HEK293 (cell line): ENCODE data around the gene GUCY1A2.

ENCODE experiments used
- KLF10 ChIP-seq: fragments of 450-650 bp; IDR thresholded peaks from 2 replicates; pipeline ENCODE4 v1.5.1; 2018; ENCODE audit warnings: missing biosample characterization, mild to moderate bottlenecking, missing genetic modification characterization
- MZF1 ChIP-seq: fragments of 450-650 bp; formaldehyde crosslinking; IDR thresholded peaks from 2 replicates; pipeline ENCODE4 v1.5.1; 2017; ENCODE audit warnings: missing biosample characterization, missing genetic modification characterization, borderline replicate concordance
- SP7 ChIP-seq: fragments of 450-650 bp; formaldehyde crosslinking; IDR thresholded peaks from 2 replicates; pipeline ENCODE4 v1.5.1; 2016; ENCODE audit warnings: missing biosample characterization, missing genetic modification characterization
- ZBTB17 ChIP-seq: fragments of 450-650 bp; formaldehyde crosslinking; IDR thresholded peaks from 2 replicates; pipeline ENCODE4 v1.5.1; 2016; ENCODE audit warnings: missing biosample characterization, missing genetic modification characterization
- ZBTB20 ChIP-seq: fragments of 450-650 bp; formaldehyde crosslinking; IDR thresholded peaks from 2 replicates; pipeline ENCODE4 v1.5.1; 2016; ENCODE audit warnings: missing biosample characterization, missing genetic modification characterization
- ZBTB8A ChIP-seq: fragments of 450-650 bp; formaldehyde crosslinking; IDR thresholded peaks from 2 replicates; pipeline ENCODE4 v1.5.1; 2016; ENCODE audit warnings: missing biosample characterization, missing genetic modification characterization
- ZFP3 ChIP-seq: fragments of 450-650 bp; formaldehyde crosslinking; IDR thresholded peaks from 2 replicates; pipeline ENCODE4 v1.5.1; 2016; ENCODE audit warnings: low read depth, missing biosample characterization, missing genetic modification characterization
- ZNF112 ChIP-seq: fragments of 450-650 bp; formaldehyde crosslinking; IDR thresholded peaks from 2 replicates; pipeline ENCODE4 v1.5.0; 2017; ENCODE audit warnings: missing biosample characterization, missing genetic modification characterization
- ZNF114 ChIP-seq: fragments of 450-650 bp; formaldehyde crosslinking; IDR thresholded peaks from 2 replicates; pipeline ENCODE4 v1.5.0; 2017; ENCODE audit warnings: missing biosample characterization, missing genetic modification characterization
- ZNF133 ChIP-seq: fragments of 450-650 bp; formaldehyde crosslinking; IDR thresholded peaks from 2 replicates; pipeline ENCODE4 v1.5.1; 2016; ENCODE audit warnings: missing biosample characterization, missing genetic modification characterization
- ZNF155 ChIP-seq: fragments of 450-650 bp; formaldehyde crosslinking; IDR thresholded peaks from 2 replicates; pipeline ENCODE4 v1.5.1; 2016; ENCODE audit warnings: missing biosample characterization, missing genetic modification characterization
- ZNF302 ChIP-seq: fragments of 450-650 bp; formaldehyde crosslinking; IDR thresholded peaks from 2 replicates; pipeline ENCODE4 v1.5.1; 2016; ENCODE audit warnings: missing biosample characterization, missing genetic modification characterization, low read depth
- ZNF354C ChIP-seq: fragments of 450-650 bp; formaldehyde crosslinking; IDR thresholded peaks from 2 replicates; pipeline ENCODE4 v1.5.1; 2016; ENCODE audit warnings: missing biosample characterization, missing genetic modification characterization, low read depth, borderline replicate concordance
- ZNF433 ChIP-seq: fragments of 450-650 bp; formaldehyde crosslinking; IDR thresholded peaks from 2 replicates; pipeline ENCODE4 v1.5.1; 2016; ENCODE audit warnings: missing biosample characterization, missing genetic modification characterization, low read depth
- ZNF549 ChIP-seq: fragments of 450-650 bp; IDR thresholded peaks from 2 replicates; pipeline ENCODE4 v1.5.1; 2018; ENCODE audit warnings: missing biosample characterization, missing genetic modification characterization, mild to moderate bottlenecking, inconsistent platforms, moderate library complexity
- ZNF585B ChIP-seq: fragments of 450-650 bp; formaldehyde crosslinking; IDR thresholded peaks from 2 replicates; pipeline ENCODE4 v1.5.1; 2016; ENCODE audit warnings: missing biosample characterization, missing genetic modification characterization
- ZNF600 ChIP-seq: fragments of 450-650 bp; formaldehyde crosslinking; IDR thresholded peaks from 2 replicates; pipeline ENCODE4 v1.5.1; 2016; ENCODE audit warnings: missing biosample characterization, missing genetic modification characterization
- ZNF658 ChIP-seq: fragments of 450-650 bp; formaldehyde crosslinking; IDR thresholded peaks from 2 replicates; pipeline ENCODE4; 2016; ENCODE audit warnings: missing biosample characterization, missing genetic modification characterization
- ZNF660 ChIP-seq: fragments of 450-650 bp; IDR thresholded peaks from 2 replicates; pipeline ENCODE4 v1.5.1; 2018; ENCODE audit warnings: missing biosample characterization, mild to moderate bottlenecking, missing genetic modification characterization
- ZNF664 ChIP-seq: fragments of 450-650 bp; formaldehyde crosslinking; IDR thresholded peaks from 2 replicates; pipeline ENCODE4 v1.5.1; 2016; ENCODE audit warnings: missing biosample characterization, missing genetic modification characterization
- ZNF776 ChIP-seq: fragments of 450-650 bp; formaldehyde crosslinking; IDR thresholded peaks from 2 replicates; pipeline ENCODE4 v1.5.0; 2017; ENCODE audit warnings: missing biosample characterization, missing genetic modification characterization, borderline replicate concordance
- TF ChIP-seq, protein P1 (sequence below): fragments of 450-650 bp; formaldehyde crosslinking; IDR thresholded peaks from 2 replicates; pipeline ENCODE4 v1.5.1; 2016; ENCODE audit warnings: missing biosample characterization, missing genetic modification characterization
- TF ChIP-seq, protein P2 (sequence below): fragments of 450-650 bp; formaldehyde crosslinking; IDR thresholded peaks from 2 replicates; pipeline ENCODE4 v1.5.1; 2016; ENCODE audit warnings: missing biosample characterization, missing genetic modification characterization
- TF ChIP-seq, protein P3 (sequence below): fragments of 450-650 bp; formaldehyde crosslinking; optimal IDR thresholded peaks from 2 replicates; pipeline ENCODE3; 2016; ENCODE audit warnings: missing biosample characterization, mild to moderate bottlenecking, missing genetic modification characterization
- TF ChIP-seq, protein P4 (sequence below): fragments of 450-650 bp; formaldehyde crosslinking; IDR thresholded peaks from 2 replicates; pipeline ENCODE4 v1.5.1; 2017; ENCODE audit warnings: missing biosample characterization, missing genetic modification characterization
- TF ChIP-seq, protein P5 (sequence below): fragments of 450-650 bp; formaldehyde crosslinking; IDR thresholded peaks from 2 replicates; pipeline ENCODE4 v1.5.1; 2016; ENCODE audit warnings: missing biosample characterization, missing genetic modification characterization
- TF ChIP-seq, protein P6 (sequence below): fragments of 450-650 bp; formaldehyde crosslinking; IDR thresholded peaks from 2 replicates; pipeline ENCODE4 v1.5.1; 2016; ENCODE audit warnings: missing biosample characterization, missing genetic modification characterization

The GUCY1A2 gene

DNA sequence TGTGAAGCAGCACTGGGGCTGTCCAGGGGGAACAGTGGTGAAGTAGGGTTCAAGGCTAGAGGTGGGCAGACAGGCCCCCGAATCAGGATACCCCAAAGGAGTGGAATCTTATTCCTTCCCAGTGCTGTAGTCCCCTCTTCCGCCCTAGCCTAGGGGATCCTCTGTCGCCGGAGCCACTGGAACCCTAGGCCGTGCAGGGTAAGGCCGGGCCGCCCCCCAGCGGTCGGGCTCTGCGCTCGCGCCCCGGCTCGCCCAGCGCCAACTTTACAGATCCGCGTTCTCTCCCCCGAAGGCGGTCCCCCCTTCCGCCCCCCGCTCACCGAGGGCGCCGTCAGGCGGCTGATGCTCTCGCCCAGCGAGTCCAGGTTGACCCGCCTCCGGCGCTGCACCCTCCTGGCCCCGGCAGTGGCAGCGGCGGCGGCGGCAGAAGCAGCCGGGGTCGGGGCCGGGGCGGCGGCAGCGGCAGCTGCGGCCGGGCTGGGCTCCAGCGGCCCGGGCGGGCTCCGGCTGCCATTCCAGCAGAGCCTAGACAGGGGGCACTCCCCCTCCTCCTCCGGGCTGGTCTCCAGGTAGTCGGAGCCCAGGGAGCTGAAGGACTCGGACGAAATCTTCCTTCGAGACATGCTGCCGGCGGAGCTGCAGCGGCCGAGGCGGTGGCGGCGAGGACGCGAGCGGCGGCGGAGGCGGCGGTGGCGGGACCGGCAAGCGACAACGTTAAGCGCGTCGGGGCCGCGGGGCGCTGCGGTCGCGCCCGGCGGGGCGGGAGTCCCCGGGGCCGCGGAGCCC is 650 bp downstream of the GUCY1A2 start (continued):
- TF ChIP-seq, protein P1, sequence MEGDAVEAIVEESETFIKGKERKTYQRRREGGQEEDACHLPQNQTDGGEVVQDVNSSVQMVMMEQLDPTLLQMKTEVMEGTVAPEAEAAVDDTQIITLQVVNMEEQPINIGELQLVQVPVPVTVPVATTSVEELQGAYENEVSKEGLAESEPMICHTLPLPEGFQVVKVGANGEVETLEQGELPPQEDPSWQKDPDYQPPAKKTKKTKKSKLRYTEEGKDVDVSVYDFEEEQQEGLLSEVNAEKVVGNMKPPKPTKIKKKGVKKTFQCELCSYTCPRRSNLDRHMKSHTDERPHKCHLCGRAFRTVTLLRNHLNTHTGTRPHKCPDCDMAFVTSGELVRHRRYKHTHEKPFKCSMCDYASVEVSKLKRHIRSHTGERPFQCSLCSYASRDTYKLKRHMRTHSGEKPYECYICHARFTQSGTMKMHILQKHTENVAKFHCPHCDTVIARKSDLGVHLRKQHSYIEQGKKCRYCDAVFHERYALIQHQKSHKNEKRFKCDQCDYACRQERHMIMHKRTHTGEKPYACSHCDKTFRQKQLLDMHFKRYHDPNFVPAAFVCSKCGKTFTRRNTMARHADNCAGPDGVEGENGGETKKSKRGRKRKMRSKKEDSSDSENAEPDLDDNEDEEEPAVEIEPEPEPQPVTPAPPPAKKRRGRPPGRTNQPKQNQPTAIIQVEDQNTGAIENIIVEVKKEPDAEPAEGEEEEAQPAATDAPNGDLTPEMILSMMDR, result peak; percentile 82
- TF ChIP-seq ZNF660 (tag by site-specific recombination) (no peak; the same call in 1 of the 2 replicates), MZF1 (tag by site-specific recombination) (0 out of 2 replicates have a peak, but pooled peaks have one; percentile 27), ZNF433 (tag by site-specific recombination) (no peak), ZNF302 (no peak), ZNF600 (peak; percentile 86), ZFP3 (no peak), ZBTB20 (tag by site-specific recombination) (peak; percentile 78; the same call in 1 of the 2 replicates), ZNF155 (no peak), ZNF664 (tag by site-specific recombination) (no peak), SP7 (no peak), ZNF112 (no peak), ZBTB8A (tag by site-specific recombination) (peak; percentile 76), ZNF585B (tag by site-specific recombination) (no peak), ZNF658 (tag by site-specific recombination) (no peak), KLF10 (tag by site-specific recombination) (no peak), ZNF133 (tag by site-specific recombination) (no peak), ZBTB17 (tag by site-specific recombination) (peak; percentile 77), ZNF354C (no peak), ZNF114 (tag by site-specific recombination) (no peak), ZNF549 (tag by site-specific recombination) (no peak), ZNF776 (no peak)
- TF ChIP-seq, protein P2, sequence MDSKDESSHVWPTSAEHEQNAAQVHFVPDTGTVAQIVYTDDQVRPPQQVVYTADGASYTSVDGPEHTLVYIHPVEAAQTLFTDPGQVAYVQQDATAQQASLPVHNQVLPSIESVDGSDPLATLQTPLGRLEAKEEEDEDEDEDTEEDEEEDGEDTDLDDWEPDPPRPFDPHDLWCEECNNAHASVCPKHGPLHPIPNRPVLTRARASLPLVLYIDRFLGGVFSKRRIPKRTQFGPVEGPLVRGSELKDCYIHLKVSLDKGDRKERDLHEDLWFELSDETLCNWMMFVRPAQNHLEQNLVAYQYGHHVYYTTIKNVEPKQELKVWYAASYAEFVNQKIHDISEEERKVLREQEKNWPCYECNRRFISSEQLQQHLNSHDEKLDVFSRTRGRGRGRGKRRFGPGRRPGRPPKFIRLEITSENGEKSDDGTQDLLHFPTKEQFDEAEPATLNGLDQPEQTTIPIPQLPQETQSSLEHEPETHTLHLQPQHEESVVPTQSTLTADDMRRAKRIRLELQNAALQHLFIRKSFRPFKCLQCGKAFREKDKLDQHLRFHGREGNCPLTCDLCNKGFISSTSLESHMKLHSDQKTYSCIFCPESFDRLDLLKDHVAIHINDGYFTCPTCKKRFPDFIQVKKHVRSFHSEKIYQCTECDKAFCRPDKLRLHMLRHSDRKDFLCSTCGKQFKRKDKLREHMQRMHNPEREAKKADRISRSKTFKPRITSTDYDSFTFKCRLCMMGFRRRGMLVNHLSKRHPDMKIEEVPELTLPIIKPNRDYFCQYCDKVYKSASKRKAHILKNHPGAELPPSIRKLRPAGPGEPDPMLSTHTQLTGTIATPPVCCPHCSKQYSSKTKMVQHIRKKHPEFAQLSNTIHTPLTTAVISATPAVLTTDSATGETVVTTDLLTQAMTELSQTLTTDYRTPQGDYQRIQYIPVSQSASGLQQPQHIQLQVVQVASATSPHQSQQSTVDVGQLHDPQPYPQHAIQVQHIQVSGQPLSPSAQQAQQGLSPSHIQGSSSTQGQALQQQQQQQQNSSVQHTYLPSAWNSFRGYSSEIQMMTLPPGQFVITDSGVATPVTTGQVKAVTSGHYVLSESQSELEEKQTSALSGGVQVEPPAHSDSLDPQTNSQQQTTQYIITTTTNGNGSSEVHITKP (tag by site-specific recombination), result peak; percentile 56
- TF ChIP-seq, protein P3, sequence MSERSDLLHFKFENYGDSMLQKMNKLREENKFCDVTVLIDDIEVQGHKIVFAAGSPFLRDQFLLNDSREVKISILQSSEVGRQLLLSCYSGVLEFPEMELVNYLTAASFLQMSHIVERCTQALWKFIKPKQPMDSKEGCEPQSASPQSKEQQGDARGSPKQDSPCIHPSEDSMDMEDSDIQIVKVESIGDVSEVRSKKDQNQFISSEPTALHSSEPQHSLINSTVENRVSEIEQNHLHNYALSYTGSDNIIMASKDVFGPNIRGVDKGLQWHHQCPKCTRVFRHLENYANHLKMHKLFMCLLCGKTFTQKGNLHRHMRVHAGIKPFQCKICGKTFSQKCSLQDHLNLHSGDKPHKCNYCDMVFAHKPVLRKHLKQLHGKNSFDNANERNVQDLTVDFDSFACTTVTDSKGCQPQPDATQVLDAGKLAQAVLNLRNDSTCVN, result peak; percentile 58
- TF ChIP-seq, protein P4, sequence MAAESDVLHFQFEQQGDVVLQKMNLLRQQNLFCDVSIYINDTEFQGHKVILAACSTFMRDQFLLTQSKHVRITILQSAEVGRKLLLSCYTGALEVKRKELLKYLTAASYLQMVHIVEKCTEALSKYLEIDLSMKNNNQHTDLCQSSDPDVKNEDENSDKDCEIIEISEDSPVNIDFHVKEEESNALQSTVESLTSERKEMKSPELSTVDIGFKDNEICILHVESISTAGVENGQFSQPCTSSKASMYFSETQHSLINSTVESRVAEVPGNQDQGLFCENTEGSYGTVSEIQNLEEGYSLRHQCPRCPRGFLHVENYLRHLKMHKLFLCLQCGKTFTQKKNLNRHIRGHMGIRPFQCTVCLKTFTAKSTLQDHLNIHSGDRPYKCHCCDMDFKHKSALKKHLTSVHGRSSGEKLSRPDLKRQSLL (tag by site-specific recombination), result no peak; the same call in 1 of the 2 replicates
- TF ChIP-seq, protein P5, sequence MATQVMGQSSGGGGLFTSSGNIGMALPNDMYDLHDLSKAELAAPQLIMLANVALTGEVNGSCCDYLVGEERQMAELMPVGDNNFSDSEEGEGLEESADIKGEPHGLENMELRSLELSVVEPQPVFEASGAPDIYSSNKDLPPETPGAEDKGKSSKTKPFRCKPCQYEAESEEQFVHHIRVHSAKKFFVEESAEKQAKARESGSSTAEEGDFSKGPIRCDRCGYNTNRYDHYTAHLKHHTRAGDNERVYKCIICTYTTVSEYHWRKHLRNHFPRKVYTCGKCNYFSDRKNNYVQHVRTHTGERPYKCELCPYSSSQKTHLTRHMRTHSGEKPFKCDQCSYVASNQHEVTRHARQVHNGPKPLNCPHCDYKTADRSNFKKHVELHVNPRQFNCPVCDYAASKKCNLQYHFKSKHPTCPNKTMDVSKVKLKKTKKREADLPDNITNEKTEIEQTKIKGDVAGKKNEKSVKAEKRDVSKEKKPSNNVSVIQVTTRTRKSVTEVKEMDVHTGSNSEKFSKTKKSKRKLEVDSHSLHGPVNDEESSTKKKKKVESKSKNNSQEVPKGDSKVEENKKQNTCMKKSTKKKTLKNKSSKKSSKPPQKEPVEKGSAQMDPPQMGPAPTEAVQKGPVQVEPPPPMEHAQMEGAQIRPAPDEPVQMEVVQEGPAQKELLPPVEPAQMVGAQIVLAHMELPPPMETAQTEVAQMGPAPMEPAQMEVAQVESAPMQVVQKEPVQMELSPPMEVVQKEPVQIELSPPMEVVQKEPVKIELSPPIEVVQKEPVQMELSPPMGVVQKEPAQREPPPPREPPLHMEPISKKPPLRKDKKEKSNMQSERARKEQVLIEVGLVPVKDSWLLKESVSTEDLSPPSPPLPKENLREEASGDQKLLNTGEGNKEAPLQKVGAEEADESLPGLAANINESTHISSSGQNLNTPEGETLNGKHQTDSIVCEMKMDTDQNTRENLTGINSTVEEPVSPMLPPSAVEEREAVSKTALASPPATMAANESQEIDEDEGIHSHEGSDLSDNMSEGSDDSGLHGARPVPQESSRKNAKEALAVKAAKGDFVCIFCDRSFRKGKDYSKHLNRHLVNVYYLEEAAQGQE (tag by site-specific recombination), result peak; percentile 29; the same call in 1 of the 2 replicates
- TF ChIP-seq, protein P6, sequence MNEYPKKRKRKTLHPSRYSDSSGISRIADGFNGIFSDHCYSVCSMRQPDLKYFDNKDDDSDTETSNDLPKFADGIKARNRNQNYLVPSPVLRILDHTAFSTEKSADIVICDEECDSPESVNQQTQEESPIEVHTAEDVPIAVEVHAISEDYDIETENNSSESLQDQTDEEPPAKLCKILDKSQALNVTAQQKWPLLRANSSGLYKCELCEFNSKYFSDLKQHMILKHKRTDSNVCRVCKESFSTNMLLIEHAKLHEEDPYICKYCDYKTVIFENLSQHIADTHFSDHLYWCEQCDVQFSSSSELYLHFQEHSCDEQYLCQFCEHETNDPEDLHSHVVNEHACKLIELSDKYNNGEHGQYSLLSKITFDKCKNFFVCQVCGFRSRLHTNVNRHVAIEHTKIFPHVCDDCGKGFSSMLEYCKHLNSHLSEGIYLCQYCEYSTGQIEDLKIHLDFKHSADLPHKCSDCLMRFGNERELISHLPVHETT, result no peak
